H7 (cell line): ENCODE measurements around the gene WDR44. TPM values are rescaled to one million over a fixed set of nuclear protein-coding genes. Genes with fewer than 3 reads are reported as not detected.

Experiments used
- total RNA-seq: library from RNA; depleted of rRNA; stranded (reverse); fragments of >200 nt; shearing (Covaris generic); gene quantifications from 2 replicates; pipeline ENCODE4 v1.2.3, GENCODE V29; 2014; rRNA removed

WDR44 gene
- total RNA-seq, 1 experiment from 2014 or later, result 38.1 TPM

Other genes starting within 250 kb of the WDR44 start
- 5.8 and 6.8 TPM in 2 replicates for gene KLHL13, start 229.3 kb upstream of the WDR44 start, total RNA-seq
- 2.2 and 4.3 TPM in 2 replicates for gene DOCK11, start 149.7 kb downstream of the WDR44 start, total RNA-seq